ENCODE results near the gene CASP12.

DNA sequence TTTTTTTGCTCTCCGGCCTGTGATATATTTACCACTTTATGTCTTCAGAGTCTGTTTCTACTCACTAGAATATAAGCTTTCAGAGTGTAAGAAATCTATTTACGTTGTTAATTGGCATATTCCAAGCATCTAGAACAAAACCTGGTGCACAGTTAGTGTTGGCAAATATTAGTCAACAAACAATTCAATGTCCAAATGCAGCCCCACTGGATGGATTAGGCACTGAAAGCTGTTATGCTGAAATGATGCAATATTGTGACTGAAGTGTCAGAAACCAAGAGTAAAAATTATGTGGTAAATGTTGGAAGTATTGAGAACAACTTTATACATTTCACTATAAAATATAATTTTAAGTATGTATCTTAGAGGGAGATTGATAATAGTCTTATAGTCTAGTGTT is 45.3 kb upstream of the CASP12 start:
- TF ChIP-seq POLR2AphosphoS5 (IDR thresholded peaks at IDR 0.05; ENCODE audit: low read depth) (no peak), ZNF331 (CRISPR knock-in tag; IDR thresholded peaks at IDR 0.05; ENCODE audit: low read depth) (no peak), EZH2phosphoT487 (IDR thresholded peaks at IDR 0.05; ENCODE audit: unreplicated experiment) (no peak), JUNB (IDR thresholded peaks at IDR 0.05; ENCODE audit: unreplicated experiment) (no peak), CREB1 (CRISPR knock-in tag; IDR thresholded peaks at IDR 0.05; ENCODE audit: low read depth) (no peak), EZH2 (IDR thresholded peaks at IDR 0.05; ENCODE audit: low read depth, unreplicated experiment) (no peak), NANOG (IDR thresholded peaks at IDR 0.05; ENCODE audit: borderline replicate concordance) (no peak)
- TF ChIP-seq, protein P1, sequence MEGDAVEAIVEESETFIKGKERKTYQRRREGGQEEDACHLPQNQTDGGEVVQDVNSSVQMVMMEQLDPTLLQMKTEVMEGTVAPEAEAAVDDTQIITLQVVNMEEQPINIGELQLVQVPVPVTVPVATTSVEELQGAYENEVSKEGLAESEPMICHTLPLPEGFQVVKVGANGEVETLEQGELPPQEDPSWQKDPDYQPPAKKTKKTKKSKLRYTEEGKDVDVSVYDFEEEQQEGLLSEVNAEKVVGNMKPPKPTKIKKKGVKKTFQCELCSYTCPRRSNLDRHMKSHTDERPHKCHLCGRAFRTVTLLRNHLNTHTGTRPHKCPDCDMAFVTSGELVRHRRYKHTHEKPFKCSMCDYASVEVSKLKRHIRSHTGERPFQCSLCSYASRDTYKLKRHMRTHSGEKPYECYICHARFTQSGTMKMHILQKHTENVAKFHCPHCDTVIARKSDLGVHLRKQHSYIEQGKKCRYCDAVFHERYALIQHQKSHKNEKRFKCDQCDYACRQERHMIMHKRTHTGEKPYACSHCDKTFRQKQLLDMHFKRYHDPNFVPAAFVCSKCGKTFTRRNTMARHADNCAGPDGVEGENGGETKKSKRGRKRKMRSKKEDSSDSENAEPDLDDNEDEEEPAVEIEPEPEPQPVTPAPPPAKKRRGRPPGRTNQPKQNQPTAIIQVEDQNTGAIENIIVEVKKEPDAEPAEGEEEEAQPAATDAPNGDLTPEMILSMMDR (conservative IDR thresholded peaks at IDR 0.05; ENCODE audit: low read depth in 2 of 2) = no peak
- TF ChIP-seq, protein P2, sequence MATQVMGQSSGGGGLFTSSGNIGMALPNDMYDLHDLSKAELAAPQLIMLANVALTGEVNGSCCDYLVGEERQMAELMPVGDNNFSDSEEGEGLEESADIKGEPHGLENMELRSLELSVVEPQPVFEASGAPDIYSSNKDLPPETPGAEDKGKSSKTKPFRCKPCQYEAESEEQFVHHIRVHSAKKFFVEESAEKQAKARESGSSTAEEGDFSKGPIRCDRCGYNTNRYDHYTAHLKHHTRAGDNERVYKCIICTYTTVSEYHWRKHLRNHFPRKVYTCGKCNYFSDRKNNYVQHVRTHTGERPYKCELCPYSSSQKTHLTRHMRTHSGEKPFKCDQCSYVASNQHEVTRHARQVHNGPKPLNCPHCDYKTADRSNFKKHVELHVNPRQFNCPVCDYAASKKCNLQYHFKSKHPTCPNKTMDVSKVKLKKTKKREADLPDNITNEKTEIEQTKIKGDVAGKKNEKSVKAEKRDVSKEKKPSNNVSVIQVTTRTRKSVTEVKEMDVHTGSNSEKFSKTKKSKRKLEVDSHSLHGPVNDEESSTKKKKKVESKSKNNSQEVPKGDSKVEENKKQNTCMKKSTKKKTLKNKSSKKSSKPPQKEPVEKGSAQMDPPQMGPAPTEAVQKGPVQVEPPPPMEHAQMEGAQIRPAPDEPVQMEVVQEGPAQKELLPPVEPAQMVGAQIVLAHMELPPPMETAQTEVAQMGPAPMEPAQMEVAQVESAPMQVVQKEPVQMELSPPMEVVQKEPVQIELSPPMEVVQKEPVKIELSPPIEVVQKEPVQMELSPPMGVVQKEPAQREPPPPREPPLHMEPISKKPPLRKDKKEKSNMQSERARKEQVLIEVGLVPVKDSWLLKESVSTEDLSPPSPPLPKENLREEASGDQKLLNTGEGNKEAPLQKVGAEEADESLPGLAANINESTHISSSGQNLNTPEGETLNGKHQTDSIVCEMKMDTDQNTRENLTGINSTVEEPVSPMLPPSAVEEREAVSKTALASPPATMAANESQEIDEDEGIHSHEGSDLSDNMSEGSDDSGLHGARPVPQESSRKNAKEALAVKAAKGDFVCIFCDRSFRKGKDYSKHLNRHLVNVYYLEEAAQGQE (IDR thresholded peaks at IDR 0.05; ENCODE audit: unreplicated experiment) = no peak
- TF ChIP-seq, protein P3, sequence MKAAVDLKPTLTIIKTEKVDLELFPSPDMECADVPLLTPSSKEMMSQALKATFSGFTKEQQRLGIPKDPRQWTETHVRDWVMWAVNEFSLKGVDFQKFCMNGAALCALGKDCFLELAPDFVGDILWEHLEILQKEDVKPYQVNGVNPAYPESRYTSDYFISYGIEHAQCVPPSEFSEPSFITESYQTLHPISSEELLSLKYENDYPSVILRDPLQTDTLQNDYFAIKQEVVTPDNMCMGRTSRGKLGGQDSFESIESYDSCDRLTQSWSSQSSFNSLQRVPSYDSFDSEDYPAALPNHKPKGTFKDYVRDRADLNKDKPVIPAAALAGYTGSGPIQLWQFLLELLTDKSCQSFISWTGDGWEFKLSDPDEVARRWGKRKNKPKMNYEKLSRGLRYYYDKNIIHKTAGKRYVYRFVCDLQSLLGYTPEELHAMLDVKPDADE (IDR thresholded peaks at IDR 0.05) = no peak
- TF ChIP-seq, protein P4, sequence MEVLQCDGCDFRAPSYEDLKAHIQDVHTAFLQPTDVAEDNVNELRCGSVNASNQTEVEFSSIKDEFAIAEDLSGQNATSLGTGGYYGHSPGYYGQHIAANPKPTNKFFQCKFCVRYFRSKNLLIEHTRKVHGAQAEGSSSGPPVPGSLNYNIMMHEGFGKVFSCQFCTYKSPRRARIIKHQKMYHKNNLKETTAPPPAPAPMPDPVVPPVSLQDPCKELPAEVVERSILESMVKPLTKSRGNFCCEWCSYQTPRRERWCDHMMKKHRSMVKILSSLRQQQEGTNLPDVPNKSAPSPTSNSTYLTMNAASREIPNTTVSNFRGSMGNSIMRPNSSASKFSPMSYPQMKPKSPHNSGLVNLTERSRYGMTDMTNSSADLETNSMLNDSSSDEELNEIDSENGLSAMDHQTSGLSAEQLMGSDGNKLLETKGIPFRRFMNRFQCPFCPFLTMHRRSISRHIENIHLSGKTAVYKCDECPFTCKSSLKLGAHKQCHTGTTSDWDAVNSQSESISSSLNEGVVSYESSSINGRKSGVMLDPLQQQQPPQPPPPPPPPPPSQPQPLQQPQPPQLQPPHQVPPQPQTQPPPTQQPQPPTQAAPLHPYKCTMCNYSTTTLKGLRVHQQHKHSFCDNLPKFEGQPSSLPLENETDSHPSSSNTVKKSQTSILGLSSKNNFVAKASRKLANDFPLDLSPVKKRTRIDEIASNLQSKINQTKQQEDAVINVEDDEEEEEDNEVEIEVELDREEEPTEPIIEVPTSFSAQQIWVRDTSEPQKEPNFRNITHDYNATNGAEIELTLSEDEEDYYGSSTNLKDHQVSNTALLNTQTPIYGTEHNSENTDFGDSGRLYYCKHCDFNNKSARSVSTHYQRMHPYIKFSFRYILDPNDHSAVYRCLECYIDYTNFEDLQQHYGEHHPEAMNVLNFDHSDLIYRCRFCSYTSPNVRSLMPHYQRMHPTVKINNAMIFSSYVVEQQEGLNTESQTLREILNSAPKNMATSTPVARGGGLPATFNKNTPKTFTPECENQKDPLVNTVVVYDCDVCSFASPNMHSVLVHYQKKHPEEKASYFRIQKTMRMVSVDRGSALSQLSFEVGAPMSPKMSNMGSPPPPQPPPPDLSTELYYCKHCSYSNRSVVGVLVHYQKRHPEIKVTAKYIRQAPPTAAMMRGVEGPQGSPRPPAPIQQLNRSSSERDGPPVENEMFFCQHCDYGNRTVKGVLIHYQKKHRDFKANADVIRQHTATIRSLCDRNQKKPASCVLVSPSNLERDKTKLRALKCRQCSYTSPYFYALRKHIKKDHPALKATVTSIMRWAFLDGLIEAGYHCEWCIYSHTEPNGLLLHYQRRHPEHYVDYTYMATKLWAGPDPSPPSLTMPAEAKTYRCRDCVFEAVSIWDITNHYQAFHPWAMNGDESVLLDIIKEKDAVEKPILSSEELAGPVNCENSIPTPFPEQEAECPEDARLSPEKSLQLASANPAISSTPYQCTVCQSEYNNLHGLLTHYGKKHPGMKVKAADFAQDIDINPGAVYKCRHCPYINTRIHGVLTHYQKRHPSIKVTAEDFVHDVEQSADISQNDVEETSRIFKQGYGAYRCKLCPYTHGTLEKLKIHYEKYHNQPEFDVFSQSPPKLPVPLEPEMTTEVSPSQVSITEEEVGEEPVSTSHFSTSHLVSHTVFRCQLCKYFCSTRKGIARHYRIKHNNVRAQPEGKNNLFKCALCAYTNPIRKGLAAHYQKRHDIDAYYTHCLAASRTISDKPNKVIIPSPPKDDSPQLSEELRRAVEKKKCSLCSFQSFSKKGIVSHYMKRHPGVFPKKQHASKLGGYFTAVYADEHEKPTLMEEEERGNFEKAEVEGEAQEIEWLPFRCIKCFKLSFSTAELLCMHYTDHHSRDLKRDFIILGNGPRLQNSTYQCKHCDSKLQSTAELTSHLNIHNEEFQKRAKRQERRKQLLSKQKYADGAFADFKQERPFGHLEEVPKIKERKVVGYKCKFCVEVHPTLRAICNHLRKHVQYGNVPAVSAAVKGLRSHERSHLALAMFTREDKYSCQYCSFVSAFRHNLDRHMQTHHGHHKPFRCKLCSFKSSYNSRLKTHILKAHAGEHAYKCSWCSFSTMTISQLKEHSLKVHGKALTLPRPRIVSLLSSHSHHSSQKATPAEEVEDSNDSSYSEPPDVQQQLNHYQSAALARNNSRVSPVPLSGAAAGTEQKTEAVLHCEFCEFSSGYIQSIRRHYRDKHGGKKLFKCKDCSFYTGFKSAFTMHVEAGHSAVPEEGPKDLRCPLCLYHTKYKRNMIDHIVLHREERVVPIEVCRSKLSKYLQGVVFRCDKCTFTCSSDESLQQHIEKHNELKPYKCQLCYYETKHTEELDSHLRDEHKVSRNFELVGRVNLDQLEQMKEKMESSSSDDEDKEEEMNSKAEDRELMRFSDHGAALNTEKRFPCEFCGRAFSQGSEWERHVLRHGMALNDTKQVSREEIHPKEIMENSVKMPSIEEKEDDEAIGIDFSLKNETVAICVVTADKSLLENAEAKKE (CRISPR knock-in tag; IDR thresholded peaks at IDR 0.05) = no peak

Measured in GM23338 (cell line).